Measurements from ENCODE around the gene FGD6.
"Not testable (repeated sequence)": the region's sequence is repeated elsewhere in the genome, so short reads cannot be mapped to it uniquely, and the experiment has no call there.

FGD6 gene

GRCh38 chr12:95107362-95107761, 109.9 kb downstream of the FGD6 start:
- no peak overlapping the region for H3K4me3 ChIP-seq (replicated peaks; ENCODE audit: low read depth, low read length)
- no peak for DNase-seq (ENCODE audit: extremely low read depth, low read depth)
- TF ChIP-seq CTCF (IDR thresholded peaks at IDR 0.05; ENCODE audit: low read depth, low read length, missing control alignments), result no peak

GRCh38 chr12:95105540-95105939, 111.7 kb downstream of the FGD6 start:
- H3K4me3 ChIP-seq (replicated peaks; ENCODE audit: low read depth, low read length), result no peak overlapping the region
- no peak for DNase-seq (ENCODE audit: extremely low read depth, low read depth)
- TF ChIP-seq CTCF (IDR thresholded peaks at IDR 0.05; ENCODE audit: low read depth, low read length, missing control alignments), result no peak

GRCh38 chr12:95104919-95105452, 112.3 kb downstream of the FGD6 start:
- H3K4me3 ChIP-seq (replicated peaks; ENCODE audit: low read depth, low read length), result no peak overlapping the region
- no peak for TF ChIP-seq CTCF (IDR thresholded peaks at IDR 0.05; ENCODE audit: low read depth, low read length, missing control alignments)
- DNase-seq (ENCODE audit: extremely low read depth, low read depth), result no peak

GRCh38 chr12:95102916-95103671, 114.2 kb downstream of the FGD6 start:
- H3K4me3 ChIP-seq (replicated peaks; ENCODE audit: low read depth, low read length), result no peak overlapping the region
- peak; percentile 86 for DNase-seq (ENCODE audit: extremely low read depth, low read depth)
- no peak for TF ChIP-seq CTCF (IDR thresholded peaks at IDR 0.05; ENCODE audit: low read depth, low read length, missing control alignments)

- DNase-seq (ENCODE audit: extremely low read depth, low read depth), result not testable (repeated sequence)
Measured at GRCh38 chr12:95101957-95102356, 115.3 kb downstream of the FGD6 start.

GRCh38 chr12:95100264-95101190, 116.7 kb downstream of the FGD6 start:
- no peak for DNase-seq (ENCODE audit: extremely low read depth, low read depth)
- TF ChIP-seq CTCF (IDR thresholded peaks at IDR 0.05; ENCODE audit: low read depth, low read length, missing control alignments), result no peak

More at GRCh38 chr12:95101957-95102356, 115.3 kb downstream of the FGD6 start:
- not testable (repeated sequence) for H3K4me3 ChIP-seq (replicated peaks; ENCODE audit: low read depth, low read length)

GRCh38 chr12:95099270-95099790, 117.9 kb downstream of the FGD6 start:
- H3K4me3 ChIP-seq (replicated peaks; ENCODE audit: low read depth, low read length), result no peak overlapping the region
- TF ChIP-seq CTCF (IDR thresholded peaks at IDR 0.05; ENCODE audit: low read depth, low read length, missing control alignments), result no peak
- DNase-seq (ENCODE audit: extremely low read depth, low read depth), result no peak

More at GRCh38 chr12:95100264-95101190, 116.7 kb downstream of the FGD6 start:
- H3K4me3 ChIP-seq (replicated peaks; ENCODE audit: low read depth, low read length), result no peak overlapping the region

All from HFF-Myc (cell line).